Tibial artery (tissue), 4 donors: Measurements from ENCODE around the gene KCNK13.

ENCODE experiments used
- DNase-seq, 2 donors: peaks; one replicate each; pipeline ENCODE4 v3.0.0-alpha.2; 2019
- H3K27ac ChIP-seq, 2 donors: fragments of 200-600 bp; sonication (generic) in 1 of 2; 1 replicate in 1 of 2; 2 replicates in 1 of 2; pipeline ENCODE4 v1.5.1; 2018 to 2019; ENCODE audit warnings: mild to moderate bottlenecking in 1 of 2
- H3K27me3 ChIP-seq, 2 donors: fragments of 200-600 bp; sonication (generic) in 1 of 2; one replicate each; pipeline versions ENCODE4 v1.5.1 to v1.6.0; 2016 to 2019
- H3K36me3 ChIP-seq, 3 donors: fragments of 200-600 bp; sonication (generic) in 2 of 3; one replicate each; pipeline ENCODE4 v1.5.1; 2016 to 2019; ENCODE audit warnings: mild to moderate bottlenecking in 2 of 3
- H3K4me1 ChIP-seq, 4 donors: fragments of 200-600 bp; sonication (generic) in 2 of 4; 1 replicate in 3 of 4; 2 replicates in 1 of 4; pipeline ENCODE4 v1.5.1; 2016 to 2019
- H3K4me3 ChIP-seq, 2 donors: fragments of 200-600 bp; sonication (generic) in 1 of 2; 1 replicate in 1 of 2; 2 replicates in 1 of 2; pipeline ENCODE4 v1.5.1; 2018 to 2019; ENCODE audit warnings: mild to moderate bottlenecking in 2 of 2
- H3K9me3 ChIP-seq, 3 donors: fragments of 200-600 bp; sonication (generic) in 1 of 3; one replicate each; pipeline ENCODE4 v1.5.1; 2016 to 2019
- CTCF ChIP-seq, 2 experiments: fragments of 200-600 bp in 1 of 2; fragments of 450-650 bp in 1 of 2; IDR thresholded peaks; one replicate each; pipeline ENCODE4 v1.5.1; 2017 to 2019; ENCODE audit warnings: antibody characterized with exemption in 2 of 2, mild to moderate bottlenecking in 1 of 2, moderate library complexity in 1 of 2
- intact Hi-C: fragments of 100-400 bp; cut with DNase I; formaldehyde crosslinking; loops from one replicate; pipeline ENCODE4 v1.15.0; 2023; ENCODE audit warnings: low total_unique reads

The KCNK13 gene

GRCh38 chr14:90177539-90178189, 115.9 kb downstream of the KCNK13 start:
- no peaks in the 10 kb centered on the region for H3K27me3 ChIP-seq
- intact Hi-C loops: no loop called here
- no peak overlapping the region for H3K27ac ChIP-seq
- TF ChIP-seq CTCF (IDR thresholded peaks at IDR 0.05): no peak
- H3K36me3 ChIP-seq: no peaks in the 10 kb centered on the region
- H3K4me1 ChIP-seq: no peaks in the 10 kb centered on the region
- H3K9me3 ChIP-seq: no peaks in the 10 kb centered on the region
- H3K4me3 ChIP-seq: no peak overlapping the region
- DNase-seq: no peak

- no peak overlapping the region for H3K27ac ChIP-seq
Measured at GRCh38 chr14:90179357-90179756, 117.6 kb downstream of the KCNK13 start.

GRCh38 chr14:90179809-90180779, 118.3 kb downstream of the KCNK13 start:
- no peaks in the 10 kb centered on the region for H3K27me3 ChIP-seq
- TF ChIP-seq CTCF (IDR thresholded peaks at IDR 0.05): no peak
- H3K4me1 ChIP-seq: no peaks in the 10 kb centered on the region
- no peaks in the 10 kb centered on the region for H3K9me3 ChIP-seq
- H3K27ac ChIP-seq: no peak overlapping the region
- no peaks in the 10 kb centered on the region for H3K36me3 ChIP-seq
- no peak overlapping the region for H3K4me3 ChIP-seq
- intact Hi-C loops: no loop called here
- no peak for DNase-seq

More at GRCh38 chr14:90179357-90179756, 117.6 kb downstream of the KCNK13 start:
- no peaks in the 10 kb centered on the region for H3K36me3 ChIP-seq
- no peaks in the 10 kb centered on the region for H3K27me3 ChIP-seq
- DNase-seq: no peak
- intact Hi-C loops: no loop called here
- TF ChIP-seq CTCF (IDR thresholded peaks at IDR 0.05): no peak
- no peaks in the 10 kb centered on the region for H3K9me3 ChIP-seq
- no peak overlapping the region for H3K4me3 ChIP-seq
- H3K4me1 ChIP-seq: no peaks in the 10 kb centered on the region

GRCh38 chr14:90184094-90184493, 122.3 kb downstream of the KCNK13 start:
- H3K27ac ChIP-seq: no peak overlapping the region
- no peak overlapping the region for H3K4me3 ChIP-seq
- no peak for DNase-seq
- H3K4me1 ChIP-seq: no peaks in the 10 kb centered on the region
- H3K9me3 ChIP-seq: no peaks in the 10 kb centered on the region
- no peaks in the 10 kb centered on the region for H3K36me3 ChIP-seq
- intact Hi-C loops: no loop called here
- TF ChIP-seq CTCF (IDR thresholded peaks at IDR 0.05): no peak
- H3K27me3 ChIP-seq: no peaks in the 10 kb centered on the region

- intact Hi-C loops: loop anchor here (5.0 kb wide), 1 partner anchor 1358 kb away; no protein-coding TSS in a partner anchor
Measured at GRCh38 chr14:90184571-90185266, 122.9 kb downstream of the KCNK13 start.

More at GRCh38 chr14:90184571-90185266, 122.9 kb downstream of the KCNK13 start:
- H3K36me3 ChIP-seq: no peaks in the 10 kb centered on the region
- no peak for DNase-seq
- no peak overlapping the region for H3K4me3 ChIP-seq
- TF ChIP-seq CTCF (IDR thresholded peaks at IDR 0.05): no peak
- H3K4me1 ChIP-seq: no peaks in the 10 kb centered on the region
- no peaks in the 10 kb centered on the region for H3K27me3 ChIP-seq
- H3K9me3 ChIP-seq: no peaks in the 10 kb centered on the region
- no peak overlapping the region for H3K27ac ChIP-seq
